ENCODE data around the gene ABLIM1.

Gene ABLIM1

GRCh38 chr10:114565066-114565465, 93.0 kb downstream of the ABLIM1 start:
- TF ChIP-seq ZFX (IDR thresholded peaks at IDR 0.05) (no peak), CTCF (conservative IDR thresholded peaks at IDR 0.05) (no peak)
- H3K27ac ChIP-seq = no peak overlapping the region

- no peak overlapping the region for H3K27ac ChIP-seq
- no peak for TF ChIP-seq CTCF (conservative IDR thresholded peaks at IDR 0.05)
Observed at GRCh38 chr10:114561008-114561523, 97.0 kb downstream of the ABLIM1 start.

- no peak overlapping the region for H3K27ac ChIP-seq
- TF ChIP-seq ZFX (IDR thresholded peaks at IDR 0.05) (no peak), CTCF (conservative IDR thresholded peaks at IDR 0.05) (no peak)
Observed at GRCh38 chr10:114560144-114560543, 97.9 kb downstream of the ABLIM1 start.

GRCh38 chr10:114559636-114560035, 98.4 kb downstream of the ABLIM1 start:
- TF ChIP-seq ZFX (IDR thresholded peaks at IDR 0.05) (no peak), CTCF (conservative IDR thresholded peaks at IDR 0.05) (no peak)
- no peak overlapping the region for H3K27ac ChIP-seq

GRCh38 chr10:114557854-114558253, 100.2 kb downstream of the ABLIM1 start:
- no peak overlapping the region for H3K27ac ChIP-seq
- no peak for TF ChIP-seq CTCF (conservative IDR thresholded peaks at IDR 0.05)
- TF ChIP-seq ZFX (IDR thresholded peaks at IDR 0.05) = no peak

- no peak overlapping the region for H3K27ac ChIP-seq
- TF ChIP-seq ZFX (IDR thresholded peaks at IDR 0.05) (no peak), CTCF (conservative IDR thresholded peaks at IDR 0.05) (no peak)
Observed at GRCh38 chr10:114556236-114557122, 101.6 kb downstream of the ABLIM1 start.

GRCh38 chr10:114553436-114553835, 104.6 kb downstream of the ABLIM1 start:
- no peak for TF ChIP-seq ZFX (IDR thresholded peaks at IDR 0.05)
- no peak for TF ChIP-seq CTCF (conservative IDR thresholded peaks at IDR 0.05)
- no peak overlapping the region for H3K27ac ChIP-seq

Measured in C4-2B (cell line).